GM10248 (cell line): ENCODE results near the gene SORL1.

Experiments used
- CTCF ChIA-PET: fragments of 300-600 bp; sonication (Branson Sonifier 250); formaldehyde crosslinking; extraction: SDS; loops from one replicate; lab custom pipeline; 2021; ENCODE audit warnings: antibody characterized with exemption; lab: Yijun Ruan, JAX
- POLR2A ChIA-PET: fragments of 350-650 bp; sonication (Branson Sonifier 250); formaldehyde crosslinking; extraction: SDS; loops from one replicate; lab custom pipeline; 2020; ENCODE audit warnings: antibody characterized with exemption; lab: Yijun Ruan, JAX
- DNase-seq: peaks from one replicate; pipeline ENCODE4 v3.0.0; 2012; ENCODE audit errors: extremely low spot score
- TF ChIP-seq, protein P1 (sequence below): IDR thresholded peaks from 2 replicates; pipeline ENCODE4 v1.5.1; 2012; ENCODE audit warnings: mild to moderate bottlenecking, low read depth; ENCODE audit errors: extremely low read depth, missing control alignments, control extremely low read depth

The SORL1 gene

DNA sequence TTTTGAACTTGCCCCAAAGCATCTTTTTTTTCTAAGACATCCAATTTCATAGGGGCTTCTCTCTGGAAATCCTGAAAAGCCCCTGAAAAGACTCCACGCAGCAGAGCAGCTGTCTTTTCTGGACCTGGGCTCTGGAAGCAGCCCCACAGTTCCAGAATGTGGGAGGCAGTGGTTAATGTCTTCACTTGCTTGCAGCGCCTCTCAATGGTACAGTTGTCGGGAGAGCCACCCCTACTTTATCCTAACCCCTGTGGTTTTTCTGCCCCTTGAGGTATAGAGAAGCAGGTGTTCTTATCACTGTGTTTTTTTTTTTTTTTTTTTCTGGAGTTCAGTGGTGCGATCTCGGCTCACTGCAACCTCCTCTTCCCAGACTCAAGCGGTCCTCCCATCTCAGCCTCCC, 84.0 kb downstream of the SORL1 start:
- TF ChIP-seq, protein P1, sequence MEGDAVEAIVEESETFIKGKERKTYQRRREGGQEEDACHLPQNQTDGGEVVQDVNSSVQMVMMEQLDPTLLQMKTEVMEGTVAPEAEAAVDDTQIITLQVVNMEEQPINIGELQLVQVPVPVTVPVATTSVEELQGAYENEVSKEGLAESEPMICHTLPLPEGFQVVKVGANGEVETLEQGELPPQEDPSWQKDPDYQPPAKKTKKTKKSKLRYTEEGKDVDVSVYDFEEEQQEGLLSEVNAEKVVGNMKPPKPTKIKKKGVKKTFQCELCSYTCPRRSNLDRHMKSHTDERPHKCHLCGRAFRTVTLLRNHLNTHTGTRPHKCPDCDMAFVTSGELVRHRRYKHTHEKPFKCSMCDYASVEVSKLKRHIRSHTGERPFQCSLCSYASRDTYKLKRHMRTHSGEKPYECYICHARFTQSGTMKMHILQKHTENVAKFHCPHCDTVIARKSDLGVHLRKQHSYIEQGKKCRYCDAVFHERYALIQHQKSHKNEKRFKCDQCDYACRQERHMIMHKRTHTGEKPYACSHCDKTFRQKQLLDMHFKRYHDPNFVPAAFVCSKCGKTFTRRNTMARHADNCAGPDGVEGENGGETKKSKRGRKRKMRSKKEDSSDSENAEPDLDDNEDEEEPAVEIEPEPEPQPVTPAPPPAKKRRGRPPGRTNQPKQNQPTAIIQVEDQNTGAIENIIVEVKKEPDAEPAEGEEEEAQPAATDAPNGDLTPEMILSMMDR = no peak
- DNase-seq = no peak
- CTCF ChIA-PET = no interaction called here
- POLR2A ChIA-PET = no interaction called here

DNA sequence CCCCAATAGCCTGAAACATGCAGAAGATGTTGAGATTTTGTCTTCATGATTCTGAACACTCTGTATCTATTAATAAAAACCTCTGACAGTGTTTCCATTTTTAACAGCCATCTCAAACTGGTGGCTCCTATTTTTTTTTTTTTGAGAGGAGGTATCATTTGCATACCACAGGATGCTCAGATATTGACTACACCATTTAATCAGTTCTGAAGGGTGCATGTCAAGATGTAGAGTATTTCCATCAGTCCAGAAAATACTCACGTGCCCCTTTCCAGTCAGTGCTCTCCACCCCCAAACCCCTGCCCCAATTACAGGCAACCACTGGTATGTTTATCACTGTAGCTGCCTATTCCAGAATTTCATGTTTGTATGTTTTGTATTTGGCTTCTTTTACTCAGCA, 85.9 kb downstream of the SORL1 start:
- TF ChIP-seq, protein P1 = no peak
- POLR2A ChIA-PET = no interaction called here
- DNase-seq = peak; percentile 48
- CTCF ChIA-PET = interaction anchor here (1.0 to 1.6 kb wide), 4 partner anchors 9 to 19 kb away, joined by 3 to 4 read pairs (median 3); no protein-coding TSS in a partner anchor

DNA sequence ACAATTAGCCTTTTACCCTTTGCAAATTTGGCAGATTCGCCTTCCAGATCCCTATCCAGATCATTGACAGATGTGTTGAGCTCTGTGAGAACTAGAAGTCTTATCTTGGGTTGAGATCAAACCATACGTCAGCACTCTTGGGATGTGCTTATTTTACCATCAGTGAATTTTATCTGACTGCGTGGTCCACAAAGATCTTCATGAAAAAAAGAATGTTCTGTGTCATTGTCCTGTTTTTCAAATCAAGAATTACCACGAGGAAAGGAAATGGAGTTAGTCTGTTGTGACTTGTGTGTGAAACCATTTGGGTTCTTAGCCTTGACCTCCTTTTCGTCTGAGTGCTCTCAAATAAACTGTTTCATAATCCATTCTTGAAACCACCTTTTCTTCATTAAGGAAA, 86.9 kb downstream of the SORL1 start:
- ChIA-PET CTCF (interaction anchor here (1.0 to 1.6 kb wide), 4 partner anchors 8 to 20 kb away, joined by 3 to 4 read pairs (median 3); no protein-coding TSS in a partner anchor), POLR2A (no interaction called here)
- TF ChIP-seq, protein P1 = no peak
- DNase-seq = no peak

DNA sequence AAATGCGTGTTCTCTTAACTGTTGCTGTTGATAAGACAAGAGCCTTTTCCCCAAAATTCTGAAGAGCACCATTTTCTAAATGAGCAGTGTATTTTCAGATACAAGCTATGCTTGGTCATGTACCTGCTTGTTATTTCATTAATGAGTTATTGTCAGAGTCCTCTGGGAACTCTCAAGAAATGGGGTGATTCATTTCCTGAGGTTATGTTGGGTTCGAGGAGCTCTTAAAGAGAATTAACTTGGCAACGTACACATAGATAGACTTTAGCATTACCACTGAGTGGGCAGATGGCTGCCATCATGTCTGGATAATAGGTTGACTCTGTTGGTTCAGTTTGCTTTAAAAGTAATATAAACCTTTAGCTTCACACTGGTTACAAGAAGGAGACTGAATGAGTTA, 88.5 kb downstream of the SORL1 start:
- ChIA-PET POLR2A (no interaction called here), CTCF (interaction anchor here (1.3 to 1.5 kb wide), 2 partner anchors 16 to 51 kb away, joined by 4 to 8 read pairs; no protein-coding TSS in a partner anchor)
- DNase-seq = no peak
- TF ChIP-seq, protein P1 = no peak

DNA sequence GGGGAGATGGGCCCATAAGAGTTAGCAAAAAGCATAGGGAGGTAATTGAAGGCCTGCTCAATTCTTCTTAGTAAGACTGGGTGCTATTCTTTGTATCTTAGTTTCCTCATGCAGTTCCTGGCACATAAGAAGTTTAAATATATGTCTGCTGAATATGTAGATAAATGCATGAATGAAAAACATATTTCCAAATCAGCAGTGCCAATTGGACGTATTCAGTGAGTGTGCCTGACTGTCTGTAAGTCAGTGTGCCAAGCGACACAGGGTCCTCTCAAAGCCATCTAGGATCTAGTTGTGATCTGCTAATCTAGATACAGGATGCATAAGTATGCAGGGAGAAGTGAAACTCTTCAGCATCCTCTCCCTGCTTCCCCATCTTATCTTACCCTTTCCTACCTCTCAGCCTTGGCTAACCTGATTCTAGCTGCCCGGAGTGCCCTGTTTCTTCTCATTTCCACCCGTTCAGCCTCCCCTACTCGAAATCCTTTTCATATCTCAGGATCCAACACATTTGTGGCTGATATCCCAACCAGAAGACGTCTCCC, 91.8 kb downstream of the SORL1 start:
- ChIA-PET CTCF (no interaction called here), POLR2A (no interaction called here)
- DNase-seq = no peak
- TF ChIP-seq, protein P1 = no peak

DNA sequence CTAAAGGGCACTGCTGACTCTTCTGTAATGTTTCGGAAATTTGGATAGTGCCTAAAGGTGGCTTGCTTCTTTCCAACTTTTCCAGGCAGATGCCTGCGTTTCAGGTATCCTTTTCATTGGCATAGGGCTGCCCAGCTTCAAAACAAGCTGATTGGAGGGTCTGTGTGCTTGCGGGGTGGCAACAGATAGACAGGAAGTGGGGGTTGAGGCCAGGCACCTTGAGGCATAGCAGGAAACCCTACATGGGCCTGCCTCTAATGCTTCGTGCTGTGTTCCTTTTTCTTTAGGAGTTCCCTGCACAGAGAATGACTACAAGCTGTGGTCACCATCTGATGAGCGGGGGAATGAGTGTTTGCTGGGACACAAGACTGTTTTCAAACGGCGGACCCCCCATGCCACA, 92.8 kb downstream of the SORL1 start:
- TF ChIP-seq, protein P1 = no peak
- ChIA-PET CTCF (interaction anchor here (1.2 to 1.3 kb wide), 3 partner anchors 11 to 254 kb away, joined by 3 to 4 read pairs (median 3); no protein-coding TSS in a partner anchor), POLR2A (no interaction called here)
- DNase-seq = no peak
